WTC11 (cell line): Measurements from ENCODE around the gene C6orf136.

Source experiments
- CTCF ChIP-seq: fragments of 200-600 bp; IDR thresholded peaks from 2 replicates; pipeline ENCODE4 v1.8.0; 2022; ENCODE audit warnings: antibody characterized with exemption
- ELF4 ChIP-seq: sonication (generic); formaldehyde crosslinking; IDR thresholded peaks from 2 replicates; pipeline ENCODE4 v1.8.1; 2022; ENCODE audit warnings: low read depth, mild to moderate bottlenecking, moderate library complexity, missing genetic modification reagents
- ESRRA ChIP-seq: sonication (generic); formaldehyde crosslinking; IDR thresholded peaks from 2 replicates; pipeline ENCODE4 v1.8.1; 2022; ENCODE audit warnings: mild to moderate bottlenecking, missing genetic modification reagents, borderline replicate concordance
- GTF2I ChIP-seq: fragments of 250-450 bp; sonication (Bioruptor Pico); conservative IDR thresholded peaks from 2 replicates; pipeline ENCODE4 v1.4.0; 2021; ENCODE audit warnings: mild to moderate bottlenecking
- JAZF1 ChIP-seq: fragments of 250-450 bp; sonication (Bioruptor Pico); IDR thresholded peaks from 2 replicates; pipeline ENCODE4 v1.9.0; 2021; ENCODE audit warnings: moderate library complexity, mild to moderate bottlenecking, inconsistent platforms
- JUN ChIP-seq: sonication (generic); formaldehyde crosslinking; IDR thresholded peaks from 2 replicates; pipeline ENCODE4 v1.8.0; 2023; ENCODE audit warnings: mild to moderate bottlenecking, missing genetic modification reagents
- NR3C1 ChIP-seq: sonication (generic); formaldehyde crosslinking; conservative IDR thresholded peaks from 2 replicates; pipeline ENCODE4 v1.8.1; 2023; ENCODE audit warnings: low read depth, mild to moderate bottlenecking, missing genetic modification reagents
- TEAD1 ChIP-seq: sonication (generic); formaldehyde crosslinking; IDR thresholded peaks from 2 replicates; pipeline ENCODE4 v1.8.0; 2022; ENCODE audit warnings: mild to moderate bottlenecking, missing genetic modification reagents
- ZNF263 ChIP-seq: sonication (generic); formaldehyde crosslinking; IDR thresholded peaks from 2 replicates; pipeline ENCODE4 v1.8.1; 2022; ENCODE audit warnings: low read depth, mild to moderate bottlenecking, moderate library complexity, missing genetic modification reagents
- TF ChIP-seq, protein P1 (sequence below): sonication (generic); formaldehyde crosslinking; IDR thresholded peaks from 2 replicates; pipeline ENCODE4 v1.8.0; 2023; ENCODE audit warnings: mild to moderate bottlenecking, missing genetic modification reagents
- TF ChIP-seq, protein P2 (sequence below): sonication (generic); formaldehyde crosslinking; IDR thresholded peaks from 2 replicates; pipeline ENCODE4 v1.8.0; 2022; ENCODE audit warnings: mild to moderate bottlenecking, missing genetic modification reagents

GRCh38 chr6:30615219-30615957, 31.5 kb upstream of the C6orf136 start:
- TF ChIP-seq JAZF1 (CRISPR knock-in tag) (no peak), JUN (no peak), ESRRA (CRISPR knock-in tag) (no peak), ZNF263 (CRISPR knock-in tag) (no peak), NR3C1 (CRISPR knock-in tag) (no peak), CTCF (no peak), GTF2I (CRISPR knock-in tag) (no peak), ELF4 (CRISPR knock-in tag) (no peak), TEAD1 (CRISPR knock-in tag) (no peak)
- TF ChIP-seq, protein P1, sequence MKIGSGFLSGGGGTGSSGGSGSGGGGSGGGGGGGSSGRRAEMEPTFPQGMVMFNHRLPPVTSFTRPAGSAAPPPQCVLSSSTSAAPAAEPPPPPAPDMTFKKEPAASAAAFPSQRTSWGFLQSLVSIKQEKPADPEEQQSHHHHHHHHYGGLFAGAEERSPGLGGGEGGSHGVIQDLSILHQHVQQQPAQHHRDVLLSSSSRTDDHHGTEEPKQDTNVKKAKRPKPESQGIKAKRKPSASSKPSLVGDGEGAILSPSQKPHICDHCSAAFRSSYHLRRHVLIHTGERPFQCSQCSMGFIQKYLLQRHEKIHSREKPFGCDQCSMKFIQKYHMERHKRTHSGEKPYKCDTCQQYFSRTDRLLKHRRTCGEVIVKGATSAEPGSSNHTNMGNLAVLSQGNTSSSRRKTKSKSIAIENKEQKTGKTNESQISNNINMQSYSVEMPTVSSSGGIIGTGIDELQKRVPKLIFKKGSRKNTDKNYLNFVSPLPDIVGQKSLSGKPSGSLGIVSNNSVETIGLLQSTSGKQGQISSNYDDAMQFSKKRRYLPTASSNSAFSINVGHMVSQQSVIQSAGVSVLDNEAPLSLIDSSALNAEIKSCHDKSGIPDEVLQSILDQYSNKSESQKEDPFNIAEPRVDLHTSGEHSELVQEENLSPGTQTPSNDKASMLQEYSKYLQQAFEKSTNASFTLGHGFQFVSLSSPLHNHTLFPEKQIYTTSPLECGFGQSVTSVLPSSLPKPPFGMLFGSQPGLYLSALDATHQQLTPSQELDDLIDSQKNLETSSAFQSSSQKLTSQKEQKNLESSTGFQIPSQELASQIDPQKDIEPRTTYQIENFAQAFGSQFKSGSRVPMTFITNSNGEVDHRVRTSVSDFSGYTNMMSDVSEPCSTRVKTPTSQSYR (CRISPR knock-in tag), result no peak
- TF ChIP-seq, protein P2, sequence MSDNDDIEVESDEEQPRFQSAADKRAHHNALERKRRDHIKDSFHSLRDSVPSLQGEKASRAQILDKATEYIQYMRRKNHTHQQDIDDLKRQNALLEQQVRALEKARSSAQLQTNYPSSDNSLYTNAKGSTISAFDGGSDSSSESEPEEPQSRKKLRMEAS (CRISPR knock-in tag), result no peak
